ENCODE data around the gene NOTO. TPM values are rescaled to one million over a fixed set of nuclear protein-coding genes. Genes with fewer than 3 reads are reported as not detected.
"Not testable (repeated sequence)": the region's sequence is repeated elsewhere in the genome, so short reads cannot be mapped to it uniquely, and the experiment has no call there.

NOTO gene
- total and polyA plus RNA-seq, 10 of the 15 experiments (the other 5 are each of a cell fraction or from before 2014, with no cell fraction given): not detected

DNA sequence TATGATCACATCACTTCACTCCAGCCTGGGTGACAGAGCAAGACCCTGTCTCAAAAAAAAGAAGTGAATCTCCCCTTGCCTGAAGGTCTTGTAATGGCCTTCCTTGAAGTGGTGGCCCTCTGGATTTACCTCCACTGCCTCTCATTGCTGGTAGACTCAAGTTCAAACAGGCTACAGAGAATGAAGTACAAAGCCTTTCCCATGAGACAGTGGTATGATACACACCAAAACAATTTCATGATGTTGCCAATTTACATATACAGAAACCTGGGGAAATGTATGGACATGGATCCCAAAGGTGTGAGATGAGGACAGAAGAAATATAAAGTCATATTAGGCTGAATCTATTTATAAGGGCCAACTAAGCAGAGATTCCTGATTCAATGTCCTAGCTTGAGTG is 4.8 kb upstream of the NOTO start (continued):
- TF ChIP-seq, protein P1, sequence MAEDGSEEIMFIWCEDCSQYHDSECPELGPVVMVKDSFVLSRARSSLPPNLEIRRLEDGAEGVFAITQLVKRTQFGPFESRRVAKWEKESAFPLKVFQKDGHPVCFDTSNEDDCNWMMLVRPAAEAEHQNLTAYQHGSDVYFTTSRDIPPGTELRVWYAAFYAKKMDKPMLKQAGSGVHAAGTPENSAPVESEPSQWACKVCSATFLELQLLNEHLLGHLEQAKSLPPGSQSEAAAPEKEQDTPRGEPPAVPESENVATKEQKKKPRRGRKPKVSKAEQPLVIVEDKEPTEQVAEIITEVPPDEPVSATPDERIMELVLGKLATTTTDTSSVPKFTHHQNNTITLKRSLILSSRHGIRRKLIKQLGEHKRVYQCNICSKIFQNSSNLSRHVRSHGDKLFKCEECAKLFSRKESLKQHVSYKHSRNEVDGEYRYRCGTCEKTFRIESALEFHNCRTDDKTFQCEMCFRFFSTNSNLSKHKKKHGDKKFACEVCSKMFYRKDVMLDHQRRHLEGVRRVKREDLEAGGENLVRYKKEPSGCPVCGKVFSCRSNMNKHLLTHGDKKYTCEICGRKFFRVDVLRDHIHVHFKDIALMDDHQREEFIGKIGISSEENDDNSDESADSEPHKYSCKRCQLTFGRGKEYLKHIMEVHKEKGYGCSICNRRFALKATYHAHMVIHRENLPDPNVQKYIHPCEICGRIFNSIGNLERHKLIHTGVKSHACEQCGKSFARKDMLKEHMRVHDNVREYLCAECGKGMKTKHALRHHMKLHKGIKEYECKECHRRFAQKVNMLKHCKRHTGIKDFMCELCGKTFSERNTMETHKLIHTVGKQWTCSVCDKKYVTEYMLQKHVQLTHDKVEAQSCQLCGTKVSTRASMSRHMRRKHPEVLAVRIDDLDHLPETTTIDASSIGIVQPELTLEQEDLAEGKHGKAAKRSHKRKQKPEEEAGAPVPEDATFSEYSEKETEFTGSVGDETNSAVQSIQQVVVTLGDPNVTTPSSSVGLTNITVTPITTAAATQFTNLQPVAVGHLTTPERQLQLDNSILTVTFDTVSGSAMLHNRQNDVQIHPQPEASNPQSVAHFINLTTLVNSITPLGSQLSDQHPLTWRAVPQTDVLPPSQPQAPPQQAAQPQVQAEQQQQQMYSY (CRISPR knock-in tag; IDR thresholded peaks at IDR 0.05): no peak
- TF ChIP-seq ZNF274 (IDR thresholded peaks at IDR 0.05; ENCODE audit: insufficient read depth, insufficient read length) (no peak), ZSCAN29 (IDR thresholded peaks at IDR 0.05) (no peak), RB1 (IDR thresholded peaks at IDR 0.05; ENCODE audit: borderline replicate concordance) (no peak), IRF4 (IDR thresholded peaks at IDR 0.05; ENCODE audit: low read depth, low read length) (no peak), MEF2A (IDR thresholded peaks at IDR 0.05; ENCODE audit: insufficient read depth, low read depth, low read length) (no peak)

DNA sequence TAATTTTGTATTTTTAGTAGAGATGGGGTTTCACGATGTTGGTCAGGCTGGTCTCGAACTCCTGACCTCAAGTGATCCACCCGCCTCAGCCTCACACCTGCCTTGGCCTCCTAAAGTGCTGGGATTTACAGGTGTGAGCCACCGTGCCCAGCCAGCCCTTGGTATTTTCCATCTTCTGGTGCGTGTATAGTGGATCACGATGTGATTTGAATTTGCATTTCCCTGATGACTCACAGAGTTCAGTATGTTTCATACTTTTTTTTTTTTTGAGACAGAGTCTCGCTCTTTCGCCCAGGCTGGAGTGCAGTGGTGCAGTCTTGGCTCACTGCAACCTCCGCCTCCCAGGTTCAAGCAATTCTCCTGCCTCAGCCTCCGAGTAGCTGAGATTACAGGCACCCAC is 2.1 kb upstream of the NOTO start:
- intact Hi-C loops (cut with micrococcal nuclease; ENCODE audit: unreplicated experiment); DNase-seq (ENCODE audit: low read depth, low spot score); H3K4me2 ChIP-seq (ENCODE audit: control insufficient read depth, insufficient read depth); BruUV-seq (replicated peaks); in situ Hi-C loops (cut with MboI); H4K20me1 ChIP-seq (ENCODE audit: control insufficient read depth, insufficient read depth); FAIRE-seq; H3K27ac ChIP-seq (ENCODE audit: control insufficient read depth, insufficient read depth); H2AFZ ChIP-seq (ENCODE audit: control insufficient read depth, low read depth, low read length); H3K9ac ChIP-seq (ENCODE audit: control insufficient read depth, insufficient read depth, low read length); H3K79me2 ChIP-seq (ENCODE audit: control insufficient read depth, insufficient read depth, low read length); H3K27me3 ChIP-seq (replicated peaks in 1 of 2; ENCODE audit: control insufficient read depth in 2 of 2, insufficient read depth in 2 of 2, low read length in 1 of 2); POLR2A ChIA-PET; RAD21 ChIA-PET (ENCODE audit: unreplicated experiment); H3K36me3 ChIP-seq (ENCODE audit: control insufficient read depth in 2 of 2, insufficient read depth in 2 of 2, low read length in 1 of 2); H3K4me1 ChIP-seq (ENCODE audit: control insufficient read depth, insufficient read depth, low read length); SMC1A ChIA-PET (ENCODE audit: uncharacterized antibody, unreplicated experiment); H3K4me3 ChIP-seq; H3K9me3 ChIP-seq (replicated peaks; ENCODE audit: control insufficient read depth, insufficient read depth, low read length); ATAC-seq: not testable (repeated sequence)
- CTCF ChIA-PET: interaction anchor here (1.5 to 3.3 kb wide), 2 partner anchors 13 to 22 kb away, joined by 3 to 12 read pairs; partner anchors contain the start of gene SMYD5
- WGBS (ENCODE audit: insufficient coverage, insufficient replicate concordance, low lambda C conversion rate, missing lambda C conversion rate): 12% methylated on average over 6 of the region's 10 CpGs

Measured in GM12878 (cell line).